Activated CD4-positive, alpha-beta T cell treated with anti-CD3 and anti-CD28 coated beads, Interleukin-2, amount 50 U/mL, for 1 hour (primary cell): ENCODE measurements around the gene AZIN2.

Source experiments
- DNase-seq: peaks from one replicate; pipeline ENCODE4 v3.0.0-alpha.2; 2020

The AZIN2 gene

GRCh38 chr1:33158366-33158765 is 77.4 kb downstream of the AZIN2 start:
- no peak for DNase-seq

DNA sequence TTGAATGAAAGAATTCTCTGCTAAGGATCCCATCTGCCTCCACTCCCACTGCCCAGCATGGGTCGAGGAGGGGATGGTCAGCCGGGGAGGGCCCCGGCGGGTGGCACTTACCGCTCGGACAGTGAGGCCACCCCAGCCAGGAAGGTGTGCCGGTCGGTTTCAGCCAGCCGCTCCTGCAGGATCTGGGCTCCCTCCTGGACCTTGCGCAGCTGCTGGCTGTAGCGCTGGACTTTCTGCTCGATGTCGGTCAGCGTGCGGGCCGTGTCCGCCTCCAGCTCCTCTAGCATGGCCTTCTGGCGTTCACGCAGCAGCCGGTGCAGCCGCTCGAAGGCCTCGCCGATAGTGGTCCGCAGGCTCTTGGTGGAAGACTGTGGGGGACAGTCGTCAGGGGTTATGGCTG is 78.6 kb downstream of the AZIN2 start:
- no peak for DNase-seq

DNA sequence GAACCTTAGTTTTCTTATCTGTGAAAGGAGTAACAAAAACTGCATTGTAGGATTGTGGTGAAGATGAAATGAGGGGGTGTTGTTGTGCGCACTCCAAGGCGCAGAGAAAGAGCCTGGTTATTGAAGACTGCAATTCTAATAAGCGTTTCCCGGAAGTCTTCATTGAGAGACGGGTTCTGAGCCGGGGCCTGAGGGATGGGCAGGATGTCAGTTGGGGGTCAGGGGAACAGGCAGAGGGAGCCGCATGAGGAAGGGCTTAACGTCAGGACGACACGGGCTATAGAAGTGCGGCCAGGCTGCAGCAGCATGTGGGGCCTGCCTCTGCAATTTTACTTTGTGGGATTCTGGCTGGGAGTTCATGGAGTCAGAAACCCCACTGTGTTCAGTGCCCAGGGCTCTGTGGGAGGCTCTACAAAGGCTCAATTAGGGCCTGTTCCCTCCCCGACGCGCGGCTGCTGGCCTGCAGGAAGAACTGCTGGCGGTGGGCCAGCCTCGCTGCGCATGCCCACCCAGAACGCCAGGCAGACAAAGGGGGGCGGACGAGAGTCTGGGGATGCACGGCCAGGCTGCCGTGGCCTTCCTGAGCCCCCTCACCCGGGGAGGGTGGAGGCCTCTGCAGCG is 80.2 kb downstream of the AZIN2 start:
- DNase-seq, result no peak

- DNase-seq, result no peak
Observed at GRCh38 chr1:33162141-33162540, 81.2 kb downstream of the AZIN2 start.

GRCh38 chr1:33163621-33164519 is 82.9 kb downstream of the AZIN2 start:
- no peak for DNase-seq

DNA sequence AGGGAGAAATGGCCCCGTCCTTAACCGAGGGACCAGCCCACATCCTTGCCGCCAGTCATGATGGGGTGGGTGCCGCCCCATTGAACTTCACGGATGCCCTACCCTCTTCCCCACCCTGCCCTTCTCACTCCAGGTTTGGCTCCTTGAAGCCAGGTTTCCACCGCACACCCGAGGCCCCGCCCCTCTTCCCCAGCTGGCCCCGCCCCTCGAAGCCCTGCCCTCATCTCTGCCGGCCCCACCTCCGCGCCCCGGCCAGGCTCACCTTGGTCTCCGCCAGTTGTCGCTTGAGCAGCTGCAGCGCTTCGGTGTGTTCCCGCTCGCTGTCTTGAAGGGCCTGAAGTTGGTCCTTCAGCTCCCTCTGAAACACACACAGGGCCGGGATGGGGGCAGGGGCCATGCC is 84.3 kb downstream of the AZIN2 start:
- DNase-seq, result no peak

DNA sequence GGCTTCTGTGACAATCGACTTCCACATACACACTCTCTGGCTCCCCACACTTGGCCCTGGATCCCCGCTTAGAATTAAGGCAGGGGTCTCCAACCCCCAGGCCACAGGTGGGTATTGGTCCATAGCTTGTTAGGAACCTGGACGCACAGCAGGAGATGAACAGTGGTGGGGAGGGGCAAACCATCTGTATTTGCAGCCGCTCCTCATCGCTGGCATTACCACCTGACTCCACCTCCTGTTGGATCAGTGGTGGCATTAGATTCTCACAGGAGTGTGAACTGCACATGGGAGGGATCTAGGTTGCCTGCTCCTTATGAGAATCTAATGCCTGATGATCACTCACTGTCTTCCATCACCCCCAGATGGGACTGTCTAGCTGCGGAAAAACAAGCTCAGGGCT is 84.9 kb downstream of the AZIN2 start:
- DNase-seq, result no peak

- DNase-seq, result no peak
Observed at GRCh38 chr1:33167650-33168447, 86.9 kb downstream of the AZIN2 start.

DNA sequence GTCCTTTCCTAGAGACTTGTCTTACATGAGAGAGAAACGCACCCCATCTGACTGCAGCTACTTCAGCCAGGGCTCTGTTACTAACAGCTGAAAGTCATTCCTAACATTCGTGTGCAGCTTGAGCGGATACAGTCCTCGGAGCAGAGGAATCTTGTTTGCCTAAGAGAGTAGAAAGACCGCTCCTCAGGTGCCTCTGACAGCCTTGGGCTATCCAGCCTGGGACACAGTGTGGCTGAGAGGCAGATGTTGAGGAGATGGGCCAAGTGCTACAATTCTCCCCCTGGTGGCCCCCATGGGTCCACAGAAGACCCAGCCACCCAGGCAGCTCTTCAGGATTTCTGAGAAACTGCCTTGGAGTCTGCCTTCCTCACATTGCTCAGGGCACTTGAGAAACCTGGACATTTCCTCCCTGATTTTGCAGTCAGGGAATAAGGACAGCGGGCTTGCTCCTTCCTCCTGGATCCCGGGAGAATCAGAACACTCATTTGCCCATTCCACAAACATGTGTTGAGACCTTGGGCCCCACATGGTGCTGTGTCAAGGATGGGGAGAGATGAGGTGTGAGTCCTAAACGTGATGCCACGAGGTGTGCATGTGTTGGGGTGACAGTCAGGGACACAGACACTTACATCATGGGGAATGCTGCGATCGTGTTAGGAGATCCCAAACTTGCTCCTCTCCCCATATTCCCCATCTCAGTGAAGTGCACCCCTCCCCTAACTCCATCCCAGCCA is 87.8 kb downstream of the AZIN2 start:
- no peak for DNase-seq

DNA sequence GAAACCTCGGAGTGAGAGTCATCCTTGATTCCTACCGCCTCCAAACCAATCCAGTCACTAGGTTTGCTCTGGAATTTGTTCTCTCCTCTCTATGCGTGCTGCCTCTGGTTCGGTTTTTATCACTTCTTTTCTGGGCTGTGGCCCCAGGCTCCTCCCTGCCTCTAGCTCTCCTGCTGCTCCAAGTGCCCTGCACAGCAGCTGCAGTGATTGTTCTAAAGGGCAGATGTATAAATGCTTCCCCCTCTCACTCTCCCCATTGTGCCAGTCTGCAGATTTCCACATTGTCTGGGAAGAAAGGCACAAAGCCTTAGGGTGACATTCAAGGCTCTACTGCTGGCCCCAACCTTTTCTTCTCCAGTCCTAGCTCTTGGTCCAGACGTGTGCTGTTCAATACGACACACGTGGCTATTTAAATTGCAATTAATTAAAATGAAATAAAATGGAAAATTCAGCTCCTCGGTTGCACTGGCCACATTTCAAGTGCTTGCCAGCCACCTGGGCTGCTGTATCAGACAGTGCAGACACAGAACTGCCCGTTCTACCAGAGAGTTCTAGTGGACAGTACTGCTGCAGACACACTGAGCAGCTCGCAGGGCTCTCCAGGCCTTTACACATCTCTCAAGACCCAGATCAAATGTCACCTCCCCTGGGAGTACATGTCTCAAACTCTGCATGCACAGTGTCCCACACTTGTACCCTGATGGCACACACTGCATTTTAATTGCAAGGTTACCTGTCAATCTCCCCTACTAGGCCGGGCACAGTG is 88.5 kb downstream of the AZIN2 start:
- DNase-seq, result no peak
